GM18873 (cell line): ENCODE data around the gene RCSD1.
A peak's percentile ranks its signal among the peaks of the same experiment; 100 is the strongest.
"Not testable (repeated sequence)": the region's sequence is repeated elsewhere in the genome, so short reads cannot be mapped to it uniquely, and the experiment has no call there.

Source experiments
- ATAC-seq: cut with Tn5 transposase; IDR thresholded peaks from one replicate; pipeline ENCODE4 v1.9.1; 2021; ENCODE audit warnings: mild to moderate bottlenecking, moderate library complexity, moderate number of reproducible peaks; ENCODE audit not compliant: unreplicated experiment, low FRiP score

RCSD1 gene

DNA sequence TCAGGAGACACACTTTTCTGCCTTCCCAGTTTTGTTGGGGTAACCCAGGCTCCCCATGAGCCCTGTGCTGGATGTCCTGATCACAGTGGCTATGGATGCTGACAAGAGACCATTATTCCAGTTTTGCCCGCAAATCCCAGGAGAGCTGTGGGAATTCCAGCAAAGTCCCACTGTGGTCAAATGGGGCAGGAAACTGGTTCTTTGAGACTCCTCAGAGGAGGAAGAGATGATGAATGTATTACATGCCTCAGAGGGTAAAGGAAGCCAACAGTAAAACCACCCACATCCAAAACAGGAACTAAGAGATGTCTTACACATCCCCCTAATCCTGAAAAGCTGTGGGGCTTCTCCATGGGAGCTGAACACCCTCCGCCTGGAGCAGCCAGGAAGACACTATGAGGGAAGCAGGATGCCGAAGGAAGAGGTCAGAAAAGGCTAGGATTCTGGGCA lies 78.9 kb downstream of the RCSD1 start:
- ATAC-seq = no peak

DNA sequence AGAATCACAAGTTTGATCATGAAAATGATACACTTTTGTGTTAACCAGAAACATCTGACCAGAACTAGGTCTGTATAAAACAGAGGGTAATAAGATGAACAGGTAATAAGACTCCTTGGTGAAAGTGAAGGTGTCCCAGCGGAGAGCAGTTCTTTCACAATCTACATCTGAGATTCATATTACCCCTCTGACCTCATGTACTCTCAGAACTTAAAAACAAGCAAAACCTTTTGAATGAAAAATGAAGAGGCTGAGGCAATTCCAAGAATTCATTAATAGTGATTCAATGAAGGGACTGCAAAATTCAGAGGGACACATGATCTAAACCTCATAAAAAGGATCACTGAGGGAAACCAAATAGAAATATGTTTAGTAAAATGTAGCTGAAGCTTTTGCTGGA lies 80.8 kb downstream of the RCSD1 start:
- ATAC-seq = no peak

DNA sequence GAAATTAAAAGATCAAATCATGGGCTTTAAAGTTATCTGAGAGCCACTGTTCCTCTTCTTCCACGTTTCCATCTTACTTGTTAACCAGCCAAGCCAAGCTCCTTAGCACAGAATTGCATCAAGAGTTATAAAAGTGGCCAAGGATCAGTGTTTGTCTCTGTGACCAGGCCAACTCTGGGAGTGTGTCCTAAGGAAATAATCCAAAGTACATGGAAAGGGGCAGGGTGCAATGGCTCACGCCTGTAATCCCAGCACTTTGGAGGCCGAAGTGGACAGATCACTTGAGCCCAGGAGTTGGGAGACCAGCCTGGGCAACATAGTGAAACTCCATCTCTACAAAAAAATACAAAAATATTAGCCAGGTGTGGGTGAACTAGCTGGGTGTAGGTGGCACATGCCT lies 81.8 kb downstream of the RCSD1 start:
- ATAC-seq = no peak

DNA sequence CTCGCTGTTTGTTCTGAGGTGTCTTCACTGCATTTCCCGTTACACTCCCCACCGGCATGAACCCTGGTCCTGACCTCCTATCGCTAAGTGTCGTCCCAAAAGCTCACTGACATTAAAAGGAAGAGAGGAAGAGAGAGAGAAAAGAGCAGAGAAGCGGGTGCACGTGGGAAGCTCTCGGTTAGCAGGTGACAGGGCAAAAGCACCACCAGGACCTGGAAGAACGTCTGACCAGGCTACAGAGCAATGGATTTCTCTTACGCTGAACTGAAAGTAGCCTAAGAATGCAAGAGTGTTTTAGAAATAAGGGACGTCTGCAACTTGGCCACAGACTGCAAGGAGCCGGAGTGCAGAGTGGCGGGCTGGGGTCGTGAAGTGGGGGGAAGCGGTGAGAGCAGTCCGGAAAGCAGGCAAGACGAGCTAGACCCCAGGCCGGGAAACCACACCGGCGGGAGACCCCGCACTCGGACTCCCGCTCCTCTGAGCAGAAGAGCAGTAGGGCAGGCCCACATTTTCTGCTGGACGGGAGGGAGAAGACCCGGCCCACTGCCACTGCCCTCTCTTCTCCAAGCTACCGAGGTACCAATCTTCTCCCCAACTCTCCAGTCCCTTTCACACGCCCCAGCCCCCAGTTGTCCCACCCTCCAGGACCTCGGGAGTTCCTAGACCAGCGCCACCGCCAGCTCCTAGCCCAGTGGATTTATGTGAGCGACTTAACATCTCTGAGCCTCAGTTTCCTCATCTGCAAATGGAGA lies 83.5 kb downstream of the RCSD1 start:
- no peak for ATAC-seq

DNA sequence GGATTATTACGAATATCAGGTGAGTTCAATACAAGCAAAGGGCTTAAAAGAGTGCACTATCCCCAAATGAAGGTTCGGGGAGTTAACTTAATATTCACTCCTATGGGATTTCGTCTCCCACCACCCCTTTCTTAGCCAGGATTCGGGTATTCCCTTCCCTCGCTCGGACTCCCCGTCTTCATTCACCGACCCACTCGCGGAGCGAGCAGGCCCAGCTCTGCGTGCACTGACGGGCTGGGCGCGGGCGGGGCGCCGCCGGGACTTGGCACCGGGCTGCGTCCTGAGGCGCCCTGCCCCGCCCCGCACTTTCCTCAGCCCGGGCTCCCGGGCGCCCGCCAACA lies 84.0 kb downstream of the RCSD1 start:
- ATAC-seq = no peak

DNA sequence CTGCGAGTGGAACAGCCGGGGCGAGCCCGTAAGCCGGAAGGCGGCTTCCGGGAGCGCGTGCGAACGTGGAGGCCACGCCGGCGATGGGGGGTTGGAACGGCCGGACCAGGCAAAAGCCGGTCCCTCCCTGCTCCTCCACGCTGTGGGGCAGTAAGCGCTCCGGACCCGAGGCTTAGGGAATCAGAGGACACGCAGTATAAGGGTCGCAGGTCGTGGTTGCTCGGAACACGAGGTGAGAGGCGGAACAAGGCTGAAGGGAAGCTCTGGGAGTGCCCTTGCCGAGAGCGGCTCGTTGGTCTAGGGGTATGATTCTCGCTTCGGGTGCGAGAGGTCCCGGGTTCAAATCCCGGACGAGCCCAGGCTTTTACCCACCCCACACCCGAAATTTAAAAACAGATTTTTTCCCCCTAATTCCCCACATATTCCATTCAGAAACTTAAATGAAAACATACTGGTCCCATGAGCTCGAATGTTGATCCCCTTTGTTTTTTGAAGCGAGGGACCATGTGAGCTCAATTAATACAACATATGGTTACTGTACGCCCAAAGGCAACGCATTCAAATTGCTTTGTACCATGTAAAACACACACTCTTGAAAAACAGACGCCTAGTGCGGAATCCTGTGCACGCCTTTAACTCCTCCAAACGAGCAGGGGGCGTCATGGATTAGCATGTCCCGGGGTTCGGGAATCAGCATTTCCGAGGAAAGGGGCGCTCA lies 84.6 kb downstream of the RCSD1 start:
- peak; percentile 36 for ATAC-seq

DNA sequence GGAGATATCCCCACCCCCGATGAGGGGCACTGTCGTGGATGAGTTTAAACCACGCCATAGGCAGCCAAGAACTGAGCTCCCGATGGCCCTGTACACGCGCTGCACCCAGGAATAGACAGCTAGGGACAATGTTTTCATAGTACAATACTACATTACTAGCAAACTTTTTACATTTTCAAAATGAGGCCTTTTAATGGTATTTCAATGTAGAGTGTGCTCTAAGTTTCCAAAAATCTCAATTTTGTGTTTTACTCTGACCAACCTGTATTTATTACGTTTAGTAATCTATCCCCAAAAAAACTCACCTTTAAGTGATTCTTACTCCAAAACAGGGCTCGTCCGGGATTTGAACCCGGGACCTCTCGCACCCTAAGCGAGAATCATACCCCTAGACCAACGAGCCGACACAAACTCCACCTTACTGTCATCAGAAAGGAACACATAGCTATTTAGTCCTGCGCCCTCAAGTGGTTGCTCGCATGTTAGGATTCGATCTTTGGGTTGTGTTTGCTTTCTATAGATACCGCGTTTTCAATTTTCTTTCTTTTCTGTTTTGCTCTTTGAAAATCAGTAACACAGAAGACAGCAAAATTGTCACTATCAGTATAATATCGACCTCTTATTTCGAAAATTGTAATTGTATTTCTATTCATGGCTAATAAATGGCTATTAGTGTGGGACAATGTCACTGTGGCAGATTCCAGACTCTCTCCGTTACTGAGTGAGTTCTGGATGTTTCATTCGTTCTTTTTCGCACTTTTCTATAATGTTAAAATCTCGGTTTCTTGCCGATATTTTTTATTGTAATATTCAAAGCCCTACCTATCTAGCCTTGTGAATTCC lies 85.3 kb downstream of the RCSD1 start:
- peak; percentile 47 for ATAC-seq

- ATAC-seq = no peak
These were observed 85.9 kb downstream of the RCSD1 start for GRCh38 chr1:167716000-167716271.

GRCh38 chr1:167717351-167717750 lies 87.3 kb downstream of the RCSD1 start:
- no peak for ATAC-seq

DNA sequence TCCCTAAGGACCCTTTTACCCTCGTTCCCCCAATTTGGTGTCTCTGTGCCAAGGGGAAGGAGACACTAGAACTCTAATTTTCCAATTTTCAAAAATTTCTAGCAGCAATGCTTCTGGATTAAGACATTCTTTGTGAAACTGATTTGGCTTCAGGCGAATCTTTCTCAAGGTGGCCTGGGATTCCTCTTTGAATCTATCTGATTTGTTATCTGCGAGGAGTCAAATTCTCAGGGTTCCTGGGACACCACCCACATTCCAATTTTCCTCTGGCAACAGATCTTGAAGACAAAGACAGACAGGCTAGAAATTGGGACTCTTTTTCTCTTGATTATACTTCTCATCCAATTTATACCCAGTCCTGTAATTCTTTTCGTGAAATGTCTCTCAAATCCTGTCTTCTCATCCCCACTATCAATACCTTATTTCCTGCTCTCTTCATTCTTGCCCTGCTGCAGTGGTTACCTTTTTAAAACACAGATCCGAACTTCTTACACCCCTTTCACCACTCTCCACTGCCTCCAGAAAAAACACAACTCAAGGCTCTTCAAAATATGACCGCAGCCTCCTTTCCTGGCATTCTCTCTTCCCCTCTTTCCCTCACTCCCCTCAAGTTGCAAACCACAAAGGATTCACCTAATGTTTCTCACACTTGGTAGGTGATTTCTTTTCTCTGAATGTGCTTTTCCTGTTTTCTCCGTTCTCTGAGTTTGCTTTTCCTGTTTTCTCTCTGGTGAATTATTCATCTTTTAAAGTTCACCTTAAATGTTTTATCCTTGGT lies 89.1 kb downstream of the RCSD1 start:
- ATAC-seq = no peak

DNA sequence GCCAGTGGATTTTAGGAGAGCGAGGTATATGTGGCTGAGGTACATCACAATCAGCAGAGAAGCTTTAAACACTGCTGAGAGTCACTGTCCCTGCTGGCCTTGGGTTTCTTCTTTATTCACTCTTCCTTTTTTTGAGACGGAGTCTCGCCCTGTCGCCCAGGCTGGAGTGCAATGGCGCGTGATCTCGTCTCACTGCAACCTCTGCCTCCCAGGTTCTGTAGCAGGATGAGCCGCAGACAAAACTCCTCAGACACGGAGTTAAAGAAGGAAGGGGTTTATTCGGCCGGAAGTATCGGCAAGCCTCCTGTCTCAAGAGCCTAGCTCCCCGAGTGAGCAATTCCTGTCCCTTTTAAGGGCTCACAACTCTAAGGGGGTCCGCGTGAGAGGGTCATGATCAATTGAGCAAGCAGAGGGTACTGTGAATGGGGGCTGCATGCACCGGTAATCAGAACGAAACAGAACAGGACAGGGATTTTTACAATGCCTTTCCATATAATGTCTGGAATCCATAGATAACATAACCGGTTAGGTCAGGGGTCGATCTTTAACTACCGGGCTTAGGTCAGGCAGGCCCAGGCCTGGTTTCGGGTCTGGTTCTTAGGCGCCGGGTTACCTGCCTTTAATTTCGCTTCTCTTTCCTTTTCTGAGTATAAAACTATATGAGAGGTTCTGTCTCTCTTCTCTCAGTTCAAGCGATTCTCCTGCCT lies 89.8 kb downstream of the RCSD1 start:
- not testable (repeated sequence) for ATAC-seq

- no peak for ATAC-seq
These were observed 91.1 kb downstream of the RCSD1 start for GRCh38 chr1:167720965-167721616.

DNA sequence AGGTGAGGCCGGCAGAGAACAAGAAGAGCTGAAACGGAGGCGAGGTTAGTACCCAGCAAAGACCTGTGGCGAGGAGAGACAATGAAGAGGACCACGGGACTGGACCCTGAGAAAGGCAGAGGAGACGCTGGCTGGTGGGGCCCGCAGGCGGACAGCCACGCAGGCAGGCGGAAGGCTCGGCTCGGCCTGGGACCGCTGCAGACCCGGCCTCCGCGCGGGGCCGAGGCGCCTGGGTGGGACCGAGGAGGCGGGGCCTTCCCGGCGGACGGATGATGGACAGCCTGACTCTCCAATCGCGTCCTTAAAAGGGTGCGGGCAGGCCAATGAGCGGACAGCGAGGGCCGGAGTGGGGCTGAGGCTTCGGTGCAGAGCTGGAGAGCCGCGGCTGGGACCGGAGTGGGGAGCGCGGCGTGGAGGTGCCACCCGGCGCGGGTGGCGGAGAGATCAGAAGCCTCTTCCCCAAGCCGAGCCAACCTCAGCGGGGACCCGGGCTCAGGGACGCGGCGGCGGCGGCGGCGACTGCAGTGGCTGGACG lies 91.7 kb downstream of the RCSD1 start, which contains the start of gene MPZL1:
Gene MPZL1, plus strand, starts transcription at position 366 of the 535 bp plus-strand sequence. CDS start 170 bp downstream, outside the sequence.
- peak; percentile 86 for ATAC-seq

- peak; percentile 20 for ATAC-seq
These were observed 92.3 kb downstream of the RCSD1 start for GRCh38 chr1:167722152-167722869.

- no peak for ATAC-seq
These were observed 92.8 kb downstream of the RCSD1 start for GRCh38 chr1:167722870-167723251.

DNA sequence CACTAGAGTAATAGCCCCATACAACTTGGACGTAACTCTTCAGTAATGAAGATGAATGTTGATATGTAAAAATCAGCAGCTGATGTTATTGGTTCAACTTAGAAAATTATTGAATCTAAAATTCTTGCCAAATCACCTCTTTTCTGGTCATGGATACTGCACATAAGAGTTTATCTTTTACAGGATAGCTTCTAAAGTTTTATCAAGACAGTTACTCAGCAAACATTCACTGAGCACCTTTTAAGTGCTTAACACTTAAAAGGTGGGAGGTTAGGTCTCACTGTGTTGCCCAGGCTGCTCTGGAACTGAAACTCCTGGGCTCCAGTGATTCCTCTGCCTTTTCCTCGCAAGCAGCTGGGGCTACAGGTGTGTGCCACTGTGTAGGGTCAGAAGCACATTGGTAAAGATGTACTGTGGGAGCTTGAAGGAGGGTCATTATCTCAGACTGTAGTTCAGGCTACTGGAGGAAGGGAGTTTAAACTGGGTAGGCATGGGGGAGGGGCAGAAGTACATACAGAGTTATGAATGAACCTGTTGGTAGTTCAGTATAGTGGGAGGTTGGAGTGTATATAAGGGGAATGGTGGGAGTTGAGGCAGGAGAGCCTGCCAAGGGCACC lies 93.8 kb downstream of the RCSD1 start:
- ATAC-seq = no peak

DNA sequence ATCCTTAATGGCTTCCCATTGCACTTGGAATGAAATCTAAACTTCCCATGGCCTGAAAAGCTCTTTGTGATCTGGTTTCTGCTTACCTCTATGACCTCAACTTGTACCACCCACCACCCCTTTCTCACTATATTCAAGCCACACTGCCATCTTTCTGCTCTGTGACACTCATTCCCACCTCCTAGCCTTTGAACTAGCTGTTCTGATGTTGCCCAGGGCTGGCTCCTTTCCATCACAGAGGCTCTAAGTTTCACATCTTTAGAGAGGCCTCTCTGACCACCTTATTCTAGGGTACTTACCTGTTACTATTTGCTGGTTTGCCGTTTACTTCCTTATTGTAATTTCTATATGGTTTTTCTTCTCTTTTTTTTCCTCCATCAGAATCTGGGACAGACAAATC lies 96.0 kb downstream of the RCSD1 start:
- ATAC-seq = no peak

GRCh38 chr1:167728818-167729410 lies 98.9 kb downstream of the RCSD1 start:
- ATAC-seq = no peak
